Measurements from ENCODE around the gene CDYL2. TPM values are rescaled to one million over a fixed set of nuclear protein-coding genes. Genes with fewer than 3 reads are reported as not detected.
A peak's percentile ranks its signal among the peaks of the same experiment; 100 is the strongest.

The CDYL2 gene
- total RNA-seq, 1 experiment from 2014 or later, result 7.1 TPM

DNA sequence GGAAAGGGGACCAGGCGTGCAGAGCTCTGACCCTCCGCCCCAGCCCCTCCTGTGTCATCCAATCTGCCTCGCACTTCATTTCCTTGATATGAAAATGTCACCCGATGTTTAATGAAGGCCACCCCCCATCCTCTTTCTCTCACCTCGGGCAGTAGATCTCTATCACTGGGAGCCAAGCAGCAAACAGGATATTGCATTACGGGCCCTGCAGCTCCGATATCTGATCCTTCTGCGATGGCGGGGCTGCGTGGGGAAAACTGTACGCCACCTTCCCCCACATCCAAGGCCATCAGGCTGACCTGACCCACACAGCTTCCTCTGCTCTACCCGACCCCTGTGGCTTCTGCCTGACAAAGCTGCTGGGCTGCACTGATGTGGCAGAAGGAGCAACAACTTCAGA, 188.7 kb downstream of the CDYL2 start:
- POLR2A ChIA-PET, result no interaction called here
- CTCF ChIA-PET, result interaction anchor here (0.6 kb wide), 1 partner anchor 116 kb away, joined by 3 read pairs; no protein-coding TSS in a partner anchor
- no TSS peak for BruUV-seq (replicated peaks)
- Mint-ChIP-seq H3K27ac (ENCODE audit: low read depth, unreplicated experiment) (no peak overlapping the region), H3K27me3 (ENCODE audit: insufficient read depth, unreplicated experiment) (no peaks in the 10 kb centered on the region), H3K4me3 (ENCODE audit: unreplicated experiment) (no peak overlapping the region), H3K4me1 (ENCODE audit: insufficient read depth, unreplicated experiment) (no peaks in the 10 kb centered on the region), H3K36me3 (ENCODE audit: insufficient read depth, unreplicated experiment) (no peaks in the 10 kb centered on the region), H3K9me3 (ENCODE audit: unreplicated experiment) (peaks cover 8% of the 10 kb centered on the region)
- intact Hi-C loops (cut with micrococcal nuclease), result no loop called here
- DNase-seq (ENCODE audit: unreplicated experiment), result no peak
- TF ChIP-seq, protein P1, sequence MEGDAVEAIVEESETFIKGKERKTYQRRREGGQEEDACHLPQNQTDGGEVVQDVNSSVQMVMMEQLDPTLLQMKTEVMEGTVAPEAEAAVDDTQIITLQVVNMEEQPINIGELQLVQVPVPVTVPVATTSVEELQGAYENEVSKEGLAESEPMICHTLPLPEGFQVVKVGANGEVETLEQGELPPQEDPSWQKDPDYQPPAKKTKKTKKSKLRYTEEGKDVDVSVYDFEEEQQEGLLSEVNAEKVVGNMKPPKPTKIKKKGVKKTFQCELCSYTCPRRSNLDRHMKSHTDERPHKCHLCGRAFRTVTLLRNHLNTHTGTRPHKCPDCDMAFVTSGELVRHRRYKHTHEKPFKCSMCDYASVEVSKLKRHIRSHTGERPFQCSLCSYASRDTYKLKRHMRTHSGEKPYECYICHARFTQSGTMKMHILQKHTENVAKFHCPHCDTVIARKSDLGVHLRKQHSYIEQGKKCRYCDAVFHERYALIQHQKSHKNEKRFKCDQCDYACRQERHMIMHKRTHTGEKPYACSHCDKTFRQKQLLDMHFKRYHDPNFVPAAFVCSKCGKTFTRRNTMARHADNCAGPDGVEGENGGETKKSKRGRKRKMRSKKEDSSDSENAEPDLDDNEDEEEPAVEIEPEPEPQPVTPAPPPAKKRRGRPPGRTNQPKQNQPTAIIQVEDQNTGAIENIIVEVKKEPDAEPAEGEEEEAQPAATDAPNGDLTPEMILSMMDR (IDR thresholded peaks at IDR 0.05; ENCODE audit: unreplicated experiment), result no peak

DNA sequence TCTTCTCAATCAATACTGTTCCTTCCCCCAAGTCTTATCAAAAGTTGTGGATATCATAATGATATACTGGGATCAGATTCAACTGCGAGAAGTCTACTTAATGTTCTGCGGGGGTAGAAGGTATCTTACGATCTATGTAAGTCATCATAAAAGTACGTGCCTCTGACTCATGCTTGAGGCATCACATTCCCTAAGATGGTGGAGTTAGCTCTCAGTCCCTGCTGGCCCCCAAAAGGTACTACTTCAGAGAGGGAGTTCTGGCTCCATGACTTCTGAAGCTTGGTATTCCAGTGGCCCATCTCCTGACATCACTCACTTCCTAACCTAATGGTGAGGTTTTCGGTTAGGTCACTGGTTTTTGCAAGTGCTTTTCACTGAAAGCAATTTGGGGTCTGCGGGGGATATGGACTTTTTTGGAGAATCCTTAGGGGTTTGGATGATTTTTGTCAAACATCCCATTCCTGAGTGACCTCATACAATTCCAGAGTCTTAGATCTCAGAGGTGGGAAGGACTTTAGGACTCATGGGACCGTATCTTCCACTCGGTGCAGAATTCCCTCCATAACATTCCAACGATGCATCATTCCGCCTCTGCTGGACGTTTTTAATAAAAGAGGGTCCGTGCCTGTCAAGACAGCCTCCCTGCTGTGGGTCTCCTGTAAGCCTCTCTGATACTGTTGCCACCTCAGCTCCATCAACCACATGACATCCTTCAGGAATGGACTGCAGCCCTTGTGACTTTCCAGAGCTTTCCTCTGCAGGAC, 189.3 kb downstream of the CDYL2 start:
- intact Hi-C loops (cut with micrococcal nuclease), result no loop called here
- POLR2A ChIA-PET, result no interaction called here
- CTCF ChIA-PET, result interaction anchor here (0.5 to 0.6 kb wide), 3 partner anchors 210 to 1443 kb away, joined by 3 to 4 read pairs (median 3); no protein-coding TSS in a partner anchor
- Mint-ChIP-seq H3K36me3 (ENCODE audit: insufficient read depth, unreplicated experiment) (no peaks in the 10 kb centered on the region), H3K4me3 (ENCODE audit: unreplicated experiment) (no peak overlapping the region), H3K27ac (ENCODE audit: low read depth, unreplicated experiment) (no peak overlapping the region), H3K9me3 (ENCODE audit: unreplicated experiment) (peaks cover 8% of the 10 kb centered on the region), H3K27me3 (ENCODE audit: insufficient read depth, unreplicated experiment) (no peaks in the 10 kb centered on the region), H3K4me1 (ENCODE audit: insufficient read depth, unreplicated experiment) (no peaks in the 10 kb centered on the region)
- BruUV-seq (replicated peaks), result no TSS peak
- DNase-seq (ENCODE audit: unreplicated experiment), result peak; percentile 29
- TF ChIP-seq, protein P1 (IDR thresholded peaks at IDR 0.05; ENCODE audit: unreplicated experiment), result no peak

DNA sequence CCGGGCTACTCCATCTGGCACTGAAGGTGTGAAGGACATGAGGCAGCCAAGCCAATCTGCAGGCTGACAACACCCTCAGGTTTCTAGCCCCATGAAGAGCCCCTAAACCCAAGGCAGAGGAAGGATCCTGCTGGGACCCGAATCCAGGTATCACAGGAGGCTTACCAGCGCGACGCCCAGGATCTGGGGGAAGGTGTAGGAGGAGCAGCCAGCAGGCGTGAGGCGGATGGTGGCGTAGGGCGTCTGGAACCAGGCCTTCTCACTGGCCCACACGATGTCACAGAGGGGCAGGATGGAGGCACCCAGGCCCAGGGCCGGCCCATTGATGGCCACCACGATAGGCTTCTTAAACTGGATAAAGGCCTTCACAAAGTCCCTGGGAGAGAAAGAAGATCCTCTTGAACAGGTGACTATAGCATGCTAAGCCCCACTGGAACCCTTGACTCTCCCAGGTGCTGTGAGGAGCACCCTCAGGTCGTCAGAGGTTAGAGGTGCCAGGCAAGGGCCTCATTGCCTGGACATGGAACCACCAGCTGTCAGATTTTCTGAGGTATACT, 191.9 kb downstream of the CDYL2 start:
- intact Hi-C loops (cut with micrococcal nuclease), result no loop called here
- Mint-ChIP-seq H3K4me3 (ENCODE audit: unreplicated experiment) (no peak overlapping the region), H3K27ac (ENCODE audit: low read depth, unreplicated experiment) (no peak overlapping the region), H3K36me3 (ENCODE audit: insufficient read depth, unreplicated experiment) (no peaks in the 10 kb centered on the region), H3K27me3 (ENCODE audit: insufficient read depth, unreplicated experiment) (no peaks in the 10 kb centered on the region), H3K4me1 (ENCODE audit: insufficient read depth, unreplicated experiment) (no peaks in the 10 kb centered on the region), H3K9me3 (ENCODE audit: unreplicated experiment) (peaks cover 3% of the 10 kb centered on the region)
- TF ChIP-seq, protein P1 (IDR thresholded peaks at IDR 0.05; ENCODE audit: unreplicated experiment), result no peak
- ChIA-PET POLR2A (no interaction called here), CTCF (no interaction called here)
- BruUV-seq (replicated peaks), result no TSS peak
- no peak for DNase-seq (ENCODE audit: unreplicated experiment)

DNA sequence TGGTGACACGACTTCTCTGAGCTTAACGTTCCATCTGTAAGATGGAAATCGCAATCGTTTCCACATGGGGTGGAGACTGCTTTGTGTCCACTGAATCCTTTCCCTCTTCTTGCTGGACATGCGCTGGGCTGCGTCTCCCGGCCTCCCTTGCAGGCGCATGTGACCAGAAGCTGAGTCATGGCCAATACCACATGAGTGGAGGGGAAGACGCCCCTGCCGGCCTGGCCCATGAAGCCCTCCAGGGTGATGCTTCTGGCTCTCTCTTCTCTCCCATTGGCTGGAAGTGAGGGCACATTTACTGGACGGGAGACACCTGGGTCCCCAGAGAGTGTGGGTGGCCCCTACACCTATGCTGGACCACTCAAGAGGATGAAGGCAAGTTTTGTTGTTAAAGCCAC, 192.5 kb downstream of the CDYL2 start:
- POLR2A ChIA-PET, result no interaction called here
- H3K36me3 Mint-ChIP-seq (ENCODE audit: insufficient read depth, unreplicated experiment), result no peaks in the 10 kb centered on the region
- TF ChIP-seq, protein P1 (IDR thresholded peaks at IDR 0.05; ENCODE audit: unreplicated experiment), result no peak
- no peak overlapping the region for H3K27ac Mint-ChIP-seq (ENCODE audit: low read depth, unreplicated experiment)
- CTCF ChIA-PET, result no interaction called here
- intact Hi-C loops (cut with micrococcal nuclease), result no loop called here
- no peak for DNase-seq (ENCODE audit: unreplicated experiment)
- H3K4me3 Mint-ChIP-seq (ENCODE audit: unreplicated experiment), result no peak overlapping the region
- BruUV-seq (replicated peaks), result no TSS peak
- no peaks in the 10 kb centered on the region for H3K27me3 Mint-ChIP-seq (ENCODE audit: insufficient read depth, unreplicated experiment)
- no peaks in the 10 kb centered on the region for H3K9me3 Mint-ChIP-seq (ENCODE audit: unreplicated experiment)
- no peaks in the 10 kb centered on the region for H3K4me1 Mint-ChIP-seq (ENCODE audit: insufficient read depth, unreplicated experiment)

All from MCF 10A (cell line).